ENCODE measurements around the gene PRAME.
A peak's percentile ranks its signal among the peaks of the same experiment; 100 is the strongest.

The PRAME gene

GRCh38 chr22:22593964-22594656 is 35.0 kb upstream of the PRAME start:
- H4K20me1 ChIP-seq (ENCODE audit: insufficient read depth, low read length) = no peaks in the 10 kb centered on the region
- H3K27me3 ChIP-seq (replicated peaks; ENCODE audit: insufficient read depth, low read length) = no peaks in the 10 kb centered on the region
- H3K9me2 ChIP-seq (replicated peaks; ENCODE audit: insufficient read depth, low read length) = no peaks in the 10 kb centered on the region
- H3K9me3 ChIP-seq (replicated peaks; ENCODE audit: insufficient read depth, low read length) = no peaks in the 10 kb centered on the region
- H3K27ac ChIP-seq (ENCODE audit: low read length) = no peak overlapping the region
- H3K79me2 ChIP-seq (ENCODE audit: low read length) = no peaks in the 10 kb centered on the region
- H3K4me2 ChIP-seq (ENCODE audit: low read depth, low read length) = no peak overlapping the region
- no peaks in the 10 kb centered on the region for H3F3A ChIP-seq (ENCODE audit: insufficient read depth, low read length)
- no peaks in the 10 kb centered on the region for H3K36me3 ChIP-seq (replicated peaks; ENCODE audit: insufficient read depth, low read length)
- TF ChIP-seq, protein P1, sequence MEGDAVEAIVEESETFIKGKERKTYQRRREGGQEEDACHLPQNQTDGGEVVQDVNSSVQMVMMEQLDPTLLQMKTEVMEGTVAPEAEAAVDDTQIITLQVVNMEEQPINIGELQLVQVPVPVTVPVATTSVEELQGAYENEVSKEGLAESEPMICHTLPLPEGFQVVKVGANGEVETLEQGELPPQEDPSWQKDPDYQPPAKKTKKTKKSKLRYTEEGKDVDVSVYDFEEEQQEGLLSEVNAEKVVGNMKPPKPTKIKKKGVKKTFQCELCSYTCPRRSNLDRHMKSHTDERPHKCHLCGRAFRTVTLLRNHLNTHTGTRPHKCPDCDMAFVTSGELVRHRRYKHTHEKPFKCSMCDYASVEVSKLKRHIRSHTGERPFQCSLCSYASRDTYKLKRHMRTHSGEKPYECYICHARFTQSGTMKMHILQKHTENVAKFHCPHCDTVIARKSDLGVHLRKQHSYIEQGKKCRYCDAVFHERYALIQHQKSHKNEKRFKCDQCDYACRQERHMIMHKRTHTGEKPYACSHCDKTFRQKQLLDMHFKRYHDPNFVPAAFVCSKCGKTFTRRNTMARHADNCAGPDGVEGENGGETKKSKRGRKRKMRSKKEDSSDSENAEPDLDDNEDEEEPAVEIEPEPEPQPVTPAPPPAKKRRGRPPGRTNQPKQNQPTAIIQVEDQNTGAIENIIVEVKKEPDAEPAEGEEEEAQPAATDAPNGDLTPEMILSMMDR (IDR thresholded peaks at IDR 0.05; ENCODE audit: low read length) = peak; percentile 91
- TF ChIP-seq EZH2phosphoT487 (IDR thresholded peaks at IDR 0.05; ENCODE audit: low read length) (no peak), EZH2 (optimal IDR thresholded peaks at IDR 0.05; ENCODE audit: low read depth, low read length) (no peak)
- no peak overlapping the region for H3K4me3 ChIP-seq (ENCODE audit: low read length)
- peak; percentile 73 for DNase-seq
- no peak overlapping the region for H3K9ac ChIP-seq (ENCODE audit: low read length)
- peak overlapping the region; percentile 62 for H2AFZ ChIP-seq (ENCODE audit: low read length)
- peaks cover 4% of the 10 kb centered on the region; the same call in 1 of the 2 replicates for H3K4me1 ChIP-seq (ENCODE audit: low read length)

DNA sequence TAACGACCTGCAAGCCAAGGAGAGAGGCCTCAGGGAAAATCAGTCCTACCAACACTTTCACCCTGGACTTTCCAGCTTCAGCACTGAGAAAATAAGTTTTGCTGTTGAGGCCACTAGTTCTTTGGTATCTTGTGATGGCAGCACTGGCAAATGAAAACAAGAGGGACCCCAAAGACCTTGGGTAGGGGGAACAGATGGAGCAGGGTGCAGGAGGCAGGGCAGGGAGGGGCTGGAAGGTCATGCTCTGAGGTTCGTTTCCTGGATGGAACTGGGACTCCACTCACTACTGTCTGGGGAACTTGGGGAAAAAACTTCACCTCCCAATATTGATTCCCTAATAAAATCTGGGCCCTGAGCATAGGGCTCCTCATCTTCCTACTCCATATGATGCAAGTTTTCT is 34.2 kb upstream of the PRAME start:
- H3K9me3 ChIP-seq (replicated peaks; ENCODE audit: insufficient read depth, low read length) = no peaks in the 10 kb centered on the region
- H2AFZ ChIP-seq (ENCODE audit: low read length) = no peak overlapping the region
- no peak overlapping the region for H3K27ac ChIP-seq (ENCODE audit: low read length)
- no peaks in the 10 kb centered on the region for H3K36me3 ChIP-seq (replicated peaks; ENCODE audit: insufficient read depth, low read length)
- no peak overlapping the region for H3K9ac ChIP-seq (ENCODE audit: low read length)
- no peaks in the 10 kb centered on the region for H3K79me2 ChIP-seq (ENCODE audit: low read length)
- no peak overlapping the region for H3K4me2 ChIP-seq (ENCODE audit: low read depth, low read length)
- TF ChIP-seq EZH2phosphoT487 (IDR thresholded peaks at IDR 0.05; ENCODE audit: low read length) = no peak
- no peak for TF ChIP-seq EZH2 (optimal IDR thresholded peaks at IDR 0.05; ENCODE audit: low read depth, low read length)
- TF ChIP-seq, protein P1 (IDR thresholded peaks at IDR 0.05; ENCODE audit: low read length) = no peak
- H3K4me1 ChIP-seq (ENCODE audit: low read length) = peaks cover 4% of the 10 kb centered on the region; the same call in 1 of the 2 replicates
- H3F3A ChIP-seq (ENCODE audit: insufficient read depth, low read length) = no peaks in the 10 kb centered on the region
- H3K27me3 ChIP-seq (replicated peaks; ENCODE audit: insufficient read depth, low read length) = no peaks in the 10 kb centered on the region
- H3K9me2 ChIP-seq (replicated peaks; ENCODE audit: insufficient read depth, low read length) = no peaks in the 10 kb centered on the region
- no peak for DNase-seq
- no peak overlapping the region for H3K4me3 ChIP-seq (ENCODE audit: low read length)
- no peaks in the 10 kb centered on the region for H4K20me1 ChIP-seq (ENCODE audit: insufficient read depth, low read length)

GRCh38 chr22:22591348-22592299 is 32.6 kb upstream of the PRAME start:
- TF ChIP-seq, protein P1 (IDR thresholded peaks at IDR 0.05; ENCODE audit: low read length) = peak; percentile 24; the same call in 1 of the 2 replicates
- no peak for TF ChIP-seq EZH2phosphoT487 (IDR thresholded peaks at IDR 0.05; ENCODE audit: low read length)
- TF ChIP-seq EZH2 (optimal IDR thresholded peaks at IDR 0.05; ENCODE audit: low read depth, low read length) = no peak
- Histone ChIP-seq H3K9ac (ENCODE audit: low read length) (no peak overlapping the region), H3K9me2 (replicated peaks; ENCODE audit: insufficient read depth, low read length) (no peaks in the 10 kb centered on the region), H3K4me3 (ENCODE audit: low read length) (no peak overlapping the region), H3K4me1 (ENCODE audit: low read length) (peaks cover 4% of the 10 kb centered on the region; the same call in 1 of the 2 replicates), H2AFZ (ENCODE audit: low read length) (no peak overlapping the region), H3K27ac (ENCODE audit: low read length) (no peak overlapping the region), H4K20me1 (ENCODE audit: insufficient read depth, low read length) (no peaks in the 10 kb centered on the region), H3F3A (ENCODE audit: insufficient read depth, low read length) (no peaks in the 10 kb centered on the region), H3K4me2 (ENCODE audit: low read depth, low read length) (no peak overlapping the region), H3K79me2 (ENCODE audit: low read length) (no peaks in the 10 kb centered on the region), H3K9me3 (replicated peaks; ENCODE audit: insufficient read depth, low read length) (no peaks in the 10 kb centered on the region), H3K36me3 (replicated peaks; ENCODE audit: insufficient read depth, low read length) (no peaks in the 10 kb centered on the region), H3K27me3 (replicated peaks; ENCODE audit: insufficient read depth, low read length) (no peaks in the 10 kb centered on the region)
- DNase-seq = no peak
